BJ (cell line): ENCODE data around the gene AP5S1. TPM values are rescaled to one million over a fixed set of nuclear protein-coding genes. Genes with fewer than 3 reads are reported as not detected.

Experiments
- CTCF ChIA-PET: fragments of 350-600 bp; formaldehyde crosslinking; extraction: SDS; loops from one replicate; lab custom pipeline; 2021; ENCODE audit warnings: antibody characterized with exemption, inconsistent platforms; lab: Yijun Ruan, JAX
- POLR2A ChIA-PET: fragments of 300-600 bp; sonication (Branson Sonifier 250); formaldehyde crosslinking; extraction: SDS; loops from one replicate; lab custom pipeline; 2021; ENCODE audit warnings: antibody characterized with exemption; lab: Charles Lee
- DNase-seq: peaks from one replicate; pipeline ENCODE4 v3.0.0-alpha.2; 2011; ENCODE audit warnings: low read depth
- H3K27me3 ChIP-seq: 2 replicates; pipeline ENCODE4 v1.6.0; 2011; ENCODE audit warnings: low read length; ENCODE audit not compliant: control insufficient read depth, insufficient read depth
- H3K36me3 ChIP-seq: 2 replicates; pipeline ENCODE4 v1.5.1; 2011; ENCODE audit warnings: low read length; ENCODE audit not compliant: control insufficient read depth, insufficient read depth
- H3K4me3 ChIP-seq: 2 replicates; pipeline ENCODE4 v1.5.1; 2011; ENCODE audit warnings: low read depth, mild to moderate bottlenecking, control low read depth, low read length
- polyA plus RNA-seq: library from polyadenylated mRNA; depleted of rRNA; stranded (reverse); fragments of >200 nt; gene quantifications from 2 replicates; pipeline ENCODE4 v1.2.3, GENCODE V29; 2011
- TF ChIP-seq, protein P1 (sequence below): IDR thresholded peaks from 2 replicates; pipeline ENCODE4 v1.5.1; 2011; ENCODE audit warnings: low read depth, mild to moderate bottlenecking, control low read depth, inconsistent platforms, low read length, moderate library complexity; ENCODE audit not compliant: insufficient read depth

The AP5S1 gene
- polyA plus RNA-seq, 1 experiment, result 12.2 TPM

DNA sequence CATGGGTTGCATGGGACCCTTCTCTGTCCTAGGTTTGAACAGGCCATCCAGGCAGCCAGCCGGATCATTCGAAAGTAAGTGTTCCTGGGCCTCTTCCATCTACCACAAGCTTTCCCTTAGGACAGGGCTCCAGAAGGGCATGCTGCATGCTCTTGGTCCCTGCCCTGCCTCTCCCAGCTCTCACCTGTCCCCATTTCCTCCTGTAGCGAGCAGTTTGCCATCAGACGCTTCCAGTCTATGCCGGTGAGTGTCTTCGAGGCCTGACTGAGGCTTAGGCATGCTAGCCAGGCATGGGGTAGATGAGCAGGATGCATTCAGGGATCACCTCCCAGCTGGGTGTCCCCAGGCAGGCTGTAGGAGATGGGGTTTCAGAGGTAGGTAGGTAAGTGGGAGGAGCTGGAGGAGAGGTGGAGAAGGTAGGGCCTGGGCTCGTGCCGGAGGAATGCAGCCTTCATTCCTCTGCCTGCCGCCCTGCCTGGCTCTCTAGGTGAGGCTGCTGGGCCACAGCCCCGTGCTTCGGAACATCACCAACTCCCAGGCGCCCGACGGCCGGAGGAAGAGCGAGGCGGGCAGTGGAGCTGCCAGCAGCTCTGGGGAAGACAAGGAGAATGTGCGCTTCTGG lies 20.0 kb upstream of the AP5S1 start:
- Histone ChIP-seq H3K36me3 (peaks cover 45% of the 10 kb centered on the region), H3K27me3 (no peaks in the 10 kb centered on the region), H3K4me3 (no peak overlapping the region)
- no peak for DNase-seq
- TF ChIP-seq, protein P1, sequence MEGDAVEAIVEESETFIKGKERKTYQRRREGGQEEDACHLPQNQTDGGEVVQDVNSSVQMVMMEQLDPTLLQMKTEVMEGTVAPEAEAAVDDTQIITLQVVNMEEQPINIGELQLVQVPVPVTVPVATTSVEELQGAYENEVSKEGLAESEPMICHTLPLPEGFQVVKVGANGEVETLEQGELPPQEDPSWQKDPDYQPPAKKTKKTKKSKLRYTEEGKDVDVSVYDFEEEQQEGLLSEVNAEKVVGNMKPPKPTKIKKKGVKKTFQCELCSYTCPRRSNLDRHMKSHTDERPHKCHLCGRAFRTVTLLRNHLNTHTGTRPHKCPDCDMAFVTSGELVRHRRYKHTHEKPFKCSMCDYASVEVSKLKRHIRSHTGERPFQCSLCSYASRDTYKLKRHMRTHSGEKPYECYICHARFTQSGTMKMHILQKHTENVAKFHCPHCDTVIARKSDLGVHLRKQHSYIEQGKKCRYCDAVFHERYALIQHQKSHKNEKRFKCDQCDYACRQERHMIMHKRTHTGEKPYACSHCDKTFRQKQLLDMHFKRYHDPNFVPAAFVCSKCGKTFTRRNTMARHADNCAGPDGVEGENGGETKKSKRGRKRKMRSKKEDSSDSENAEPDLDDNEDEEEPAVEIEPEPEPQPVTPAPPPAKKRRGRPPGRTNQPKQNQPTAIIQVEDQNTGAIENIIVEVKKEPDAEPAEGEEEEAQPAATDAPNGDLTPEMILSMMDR, result no peak
- CTCF ChIA-PET, result interaction anchor here (2.7 kb wide), 1 partner anchor 18 kb away, joined by 12 read pairs; no protein-coding TSS in a partner anchor
- POLR2A ChIA-PET, result no interaction called here

DNA sequence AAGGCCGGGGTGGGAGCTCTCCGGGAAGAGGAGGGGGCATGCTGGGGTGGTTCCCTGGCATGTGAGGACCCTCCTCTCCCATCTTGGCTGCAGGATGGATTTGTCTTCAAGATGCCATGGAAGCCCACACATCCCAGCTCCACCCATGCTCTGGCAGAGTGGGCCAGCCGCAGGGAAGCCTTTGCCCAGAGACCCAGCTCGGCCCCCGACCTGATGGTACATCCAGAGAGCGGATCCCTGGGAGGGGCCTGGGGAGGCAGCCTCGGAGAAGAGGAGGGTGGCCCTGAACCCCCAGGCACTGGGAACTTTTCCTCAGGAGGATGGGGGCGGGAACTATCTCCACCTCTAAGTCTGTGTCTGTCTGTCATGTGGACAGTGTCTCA lies 19.5 kb upstream of the AP5S1 start:
- no peak for DNase-seq
- Histone ChIP-seq H3K27me3 (no peaks in the 10 kb centered on the region), H3K36me3 (peaks cover 45% of the 10 kb centered on the region), H3K4me3 (no peak overlapping the region)
- ChIA-PET POLR2A (interaction anchor here (0.5 kb wide), 1 partner anchor 9 kb away, joined by 3 read pairs; no protein-coding TSS in a partner anchor), CTCF (interaction anchor here (2.7 kb wide), 1 partner anchor 18 kb away, joined by 12 read pairs; no protein-coding TSS in a partner anchor)
- TF ChIP-seq, protein P1, result no peak

DNA sequence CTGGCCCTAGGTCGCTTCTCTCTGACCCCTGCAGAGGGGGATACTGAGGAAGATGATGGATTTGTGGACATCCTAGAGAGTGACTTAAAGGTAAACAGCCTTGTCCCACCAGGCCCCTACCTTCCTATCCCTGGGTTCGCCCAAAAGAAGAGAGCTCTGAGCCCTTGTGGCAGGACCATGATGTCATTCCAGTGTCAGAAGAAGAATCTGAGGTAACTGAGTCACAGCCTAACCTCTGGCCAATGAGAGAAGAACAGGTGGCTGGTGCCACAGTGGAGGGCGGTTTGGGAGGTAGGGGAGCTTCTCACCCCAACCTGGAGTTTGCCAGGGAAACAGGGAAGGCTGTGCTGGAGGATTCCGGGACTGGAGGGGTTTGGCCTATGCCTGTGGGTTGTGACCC lies 19.0 kb upstream of the AP5S1 start:
- CTCF ChIA-PET, result interaction anchor here (1.1 to 2.7 kb wide), 2 partner anchors 15 to 18 kb away, joined by 3 to 12 read pairs; partner anchors contain the start of gene CENPB
- POLR2A ChIA-PET, result interaction anchor here (0.5 kb wide), 1 partner anchor 8 kb away, joined by 3 read pairs; no protein-coding TSS in a partner anchor

DNA sequence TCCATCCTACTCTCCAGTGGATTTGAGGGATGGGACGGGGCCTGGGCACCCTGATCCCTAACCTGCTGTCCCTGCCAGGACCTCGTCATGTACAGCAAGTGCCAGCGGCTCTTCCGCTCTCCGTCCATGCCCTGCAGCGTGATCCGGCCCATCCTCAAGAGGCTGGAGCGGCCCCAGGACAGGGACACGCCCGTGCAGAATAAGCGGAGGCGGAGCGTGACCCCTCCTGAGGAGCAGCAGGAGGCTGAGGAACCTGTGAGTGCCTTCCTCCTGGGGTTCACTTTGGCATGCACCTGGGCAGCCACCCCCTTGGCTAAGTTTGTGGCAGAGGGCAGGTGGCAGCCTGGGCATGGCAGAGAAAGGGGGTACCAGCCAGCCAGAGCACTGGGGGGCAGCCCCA lies 18.5 kb upstream of the AP5S1 start:
- DNase-seq, result no peak
- TF ChIP-seq, protein P1, result no peak
- Histone ChIP-seq H3K27me3 (no peaks in the 10 kb centered on the region), H3K36me3 (peaks cover 47% of the 10 kb centered on the region), H3K4me3 (no peak overlapping the region)
- POLR2A ChIA-PET, result no interaction called here
- CTCF ChIA-PET, result interaction anchor here (1.1 kb wide), 1 partner anchor 15 kb away, joined by 3 read pairs; the partner anchor contains the start of gene CENPB

More for the DNA sequence above, 19.0 kb upstream of the AP5S1 start:
- H3K4me3 ChIP-seq, result no peak overlapping the region
- TF ChIP-seq, protein P1, result no peak
- H3K27me3 ChIP-seq, result no peaks in the 10 kb centered on the region
- DNase-seq, result no peak
- H3K36me3 ChIP-seq, result peaks cover 47% of the 10 kb centered on the region

DNA sequence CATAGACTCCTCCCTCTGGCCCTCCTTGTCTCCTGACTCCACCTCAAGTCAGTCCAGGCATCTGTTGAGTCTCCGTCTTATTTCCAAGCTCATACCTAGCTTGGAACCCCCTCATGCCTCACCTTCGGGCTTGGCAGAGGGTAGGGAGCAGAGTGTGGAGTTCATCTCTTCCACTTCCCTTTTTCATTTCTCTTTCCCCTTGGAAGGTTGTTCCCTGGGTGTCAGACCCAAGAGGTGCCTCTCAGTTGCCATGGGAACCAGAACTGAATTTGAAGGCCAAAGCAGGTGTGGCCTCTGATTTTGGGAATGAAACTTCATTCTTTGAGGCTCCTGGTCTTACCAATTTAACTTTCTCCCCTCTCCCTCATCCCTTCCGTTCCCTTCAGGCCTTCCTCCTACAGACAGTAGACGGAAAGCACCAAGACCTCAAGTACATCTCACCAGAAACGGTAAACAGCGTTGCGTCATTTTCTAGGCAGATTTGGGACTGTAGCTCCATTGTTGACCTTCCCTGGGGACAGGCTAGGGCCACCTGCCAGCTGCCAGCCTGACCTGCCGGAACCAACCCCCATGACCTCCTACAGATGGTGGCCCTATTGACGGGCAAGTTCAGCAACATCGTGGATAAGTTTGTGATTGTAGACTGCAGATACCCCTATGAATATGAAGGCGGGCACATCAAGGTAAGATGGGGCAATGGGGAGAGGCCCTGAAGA lies 17.7 kb upstream of the AP5S1 start:
- POLR2A ChIA-PET, result no interaction called here
- Histone ChIP-seq H3K4me3 (no peak overlapping the region), H3K27me3 (no peaks in the 10 kb centered on the region), H3K36me3 (peaks cover 45% of the 10 kb centered on the region)
- CTCF ChIA-PET, result interaction anchor here (0.6 to 1.6 kb wide), 2 partner anchors 13 to 16 kb away, joined by 3 to 6 read pairs; partner anchors contain the start of gene CENPB
- TF ChIP-seq, protein P1, result no peak
- no peak for DNase-seq
